Body of pancreas (tissue), 4 donors: Measurements from ENCODE around the gene ZFYVE21. TPM values are rescaled to one million over a fixed set of nuclear protein-coding genes. Genes with fewer than 3 reads are reported as not detected.

ENCODE experiments used
- ATAC-seq: fragments of 150-250 bp; one replicate; pipeline ENCODE4 v1.9.1; 2016
- DNase-seq, 4 donors: peaks; one replicate each; pipeline ENCODE4 v3.0.0-alpha.2; 2019
- H3K27ac ChIP-seq, 4 donors: fragments of 200-600 bp; sonication (generic); 1 replicate in 3 of 4; 2 replicates in 1 of 4; pipeline versions ENCODE4 v1.5.1 to v1.6.1; 2016 to 2019; ENCODE audit warnings: mild to moderate bottlenecking in 1 of 4, mixed read lengths in 1 of 4, moderate library complexity in 1 of 4
- H3K27me3 ChIP-seq, 2 donors: fragments of 200-600 bp; sonication (generic); one replicate each; pipeline ENCODE4 v1.6.0; 2016; ENCODE audit warnings: mild to moderate bottlenecking in 1 of 2
- H3K36me3 ChIP-seq, 2 donors: fragments of 200-600 bp; sonication (generic); replicated peaks in 1 of 2; 2 replicates each; pipeline ENCODE4 v1.5.1; 2016; ENCODE audit warnings: low read depth in 2 of 2; ENCODE audit not compliant: insufficient read depth in 1 of 2
- H3K4me1 ChIP-seq: fragments of 200-600 bp; sonication (generic); one replicate; pipeline ENCODE4 v1.6.0; 2016
- H3K4me3 ChIP-seq, 2 donors: fragments of 200-600 bp; sonication (generic); 1 replicate in 1 of 2; 2 replicates in 1 of 2; pipeline ENCODE4 v1.5.1; 2016 to 2019
- H3K9me3 ChIP-seq, 3 donors: fragments of 200-600 bp; sonication (generic); 1 replicate in 2 of 3; 2 replicates in 1 of 3; pipeline ENCODE4 v1.5.1; 2016
- CTCF ChIP-seq, 7 experiments: fragments of 450-650 bp in 4 of 7; fragments of 200-600 bp in 3 of 7; sonication (generic) in 3 of 7; IDR thresholded peaks; one replicate each; pipeline ENCODE4 v1.5.1; 2016 to 2019; ENCODE audit warnings: antibody characterized with exemption in 7 of 7
- POLR2A ChIP-seq, 3 donors: fragments of 450-650 bp; IDR thresholded peaks; one replicate each; pipeline ENCODE4 v1.6.1; 2016; ENCODE audit warnings: antibody characterized with exemption in 3 of 3, mild to moderate bottlenecking in 2 of 3
- WGBS, 2 donors: methylation state at CpG; one replicate each; pipeline ENCODE4 v1.1.5; 2017; 5-methylcytosine and 5-hydroxymethylcytosine counted together
- intact Hi-C: fragments of 100-400 bp; cut with DNase I; formaldehyde crosslinking; loops from one replicate; pipeline ENCODE4 v1.15.1; 2023
- total RNA-seq, 2 donors: library from RNA; depleted of rRNA; stranded (reverse); fragments of >200 nt; gene quantifications; one replicate each; pipeline ENCODE4 v1.1.0, GENCODE V29; 2016

The ZFYVE21 gene
- total RNA-seq, 2 donors from 2014 or later, result 32.9 to 82.4 TPM

GRCh38 chr14:103731481-103731880 is 15.9 kb downstream of the ZFYVE21 start:
- intact Hi-C loops, result no loop called here

DNA sequence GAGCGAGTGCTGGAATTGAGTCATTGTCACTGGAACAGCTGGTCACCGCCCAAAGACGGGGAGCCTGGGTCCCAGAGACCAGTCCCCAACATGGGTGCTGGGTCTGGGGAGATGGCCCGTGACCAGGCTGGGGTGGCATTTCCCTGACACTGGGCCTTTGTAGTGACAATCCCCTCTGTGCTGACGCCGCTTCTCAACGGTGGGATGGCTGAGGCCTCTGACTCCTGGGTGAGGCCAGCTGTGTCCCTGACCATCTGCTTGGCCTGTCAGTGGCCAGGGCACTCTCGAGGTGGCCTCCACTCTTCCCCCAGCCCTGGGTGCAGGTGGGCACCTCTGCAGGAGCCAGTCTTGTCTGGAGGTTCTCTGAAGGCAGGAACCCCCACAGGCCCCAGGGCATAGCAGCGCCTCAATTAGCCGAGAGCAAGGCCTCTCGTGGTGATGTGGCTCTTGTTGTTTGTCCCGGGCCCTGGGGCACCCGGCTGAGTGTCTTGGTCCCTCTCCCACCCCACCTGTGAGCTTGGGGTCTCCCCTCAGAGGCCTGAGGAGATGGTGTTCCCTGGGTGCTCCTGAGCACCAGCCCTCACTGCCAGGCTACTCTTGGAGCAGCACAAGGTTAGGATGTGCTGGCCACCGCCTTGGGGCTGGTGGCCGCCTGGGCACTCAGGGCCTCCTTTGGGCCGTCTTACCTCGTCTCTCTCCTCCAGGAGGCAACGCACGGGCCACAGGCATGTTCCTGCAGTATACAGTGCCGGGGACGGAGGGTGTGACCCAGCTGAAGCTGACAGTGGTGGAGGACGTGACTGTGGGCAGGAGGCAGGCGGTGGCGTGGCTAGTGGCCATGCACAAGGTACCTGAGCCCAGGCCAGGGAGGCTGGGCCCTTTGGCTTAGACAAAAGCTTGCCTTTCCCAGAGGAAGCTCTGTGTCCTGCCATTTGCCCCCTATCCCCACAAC is 16.6 kb downstream of the ZFYVE21 start:
- ATAC-seq (no peak), DNase-seq (no peak)
- intact Hi-C loops, result no loop called here
- no peak for TF ChIP-seq CTCF (IDR thresholded peaks at IDR 0.05)
- TF ChIP-seq POLR2A (IDR thresholded peaks at IDR 0.05), result no peak
- no peaks in the 10 kb centered on the region for H3K9me3 ChIP-seq
- no peak overlapping the region for H3K27ac ChIP-seq
- 88 to 92% methylated on average over 11 to 24 of the region's 24 CpGs for WGBS, 2 donors
- H3K36me3 ChIP-seq, result peaks cover 0 to 11% of the 10 kb centered on the region in 2 donors
- H3K4me1 ChIP-seq, result peaks cover 37% of the 10 kb centered on the region
- no peak overlapping the region for H3K4me3 ChIP-seq
- H3K27me3 ChIP-seq, result no peaks in the 10 kb centered on the region

More at GRCh38 chr14:103731481-103731880, 15.9 kb downstream of the ZFYVE21 start:
- no peak for TF ChIP-seq POLR2A (IDR thresholded peaks at IDR 0.05)
- TF ChIP-seq CTCF (IDR thresholded peaks at IDR 0.05), result no peak
- Histone ChIP-seq H3K4me1 (peaks cover 40% of the 10 kb centered on the region), H3K27me3 (no peaks in the 10 kb centered on the region), H3K36me3 (peaks cover 0 to 11% of the 10 kb centered on the region in 2 donors), H3K4me3 (no peak overlapping the region), H3K9me3 (no peaks in the 10 kb centered on the region), H3K27ac (no peak overlapping the region)
- no peak for ATAC-seq
- 92 to 93% methylated on average over 15 of the region's 15 CpGs for WGBS, 2 donors
- DNase-seq, result no peak

GRCh38 chr14:103732868-103733620 is 17.4 kb downstream of the ZFYVE21 start:
- Histone ChIP-seq H3K27ac (no peak overlapping the region), H3K36me3 (peaks cover 0 to 16% of the 10 kb centered on the region in 2 donors), H3K4me1 (peaks cover 31% of the 10 kb centered on the region)

DNA sequence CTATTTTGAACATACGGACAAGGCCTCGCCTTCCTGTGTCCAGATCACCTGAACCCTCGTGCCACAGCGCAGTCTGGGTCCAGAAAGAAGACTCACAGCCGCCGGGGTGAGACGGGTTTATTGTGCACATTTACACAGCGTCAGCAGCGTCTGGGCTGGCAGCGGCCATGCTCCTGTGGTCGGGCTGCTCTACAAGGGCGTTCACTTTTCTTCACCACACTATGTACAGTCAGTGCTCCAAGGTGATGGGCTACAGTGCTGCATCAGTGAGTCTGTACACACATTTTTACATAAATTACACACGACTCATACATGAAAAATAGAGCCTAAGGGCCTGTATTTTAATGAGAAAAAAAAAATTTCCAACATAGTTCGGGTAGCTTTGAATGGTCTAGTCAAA is 18.0 kb downstream of the ZFYVE21 start:
- Histone ChIP-seq H3K27ac (no peak overlapping the region), H3K9me3 (no peaks in the 10 kb centered on the region), H3K4me3 (no peak overlapping the region), H3K4me1 (peaks cover 27% of the 10 kb centered on the region), H3K36me3 (peaks cover 0 to 22% of the 10 kb centered on the region in 2 donors), H3K27me3 (no peaks in the 10 kb centered on the region)
- ATAC-seq, result no peak
- WGBS, 2 donors, result 87 to 89% methylated on average over 14 of the region's 14 CpGs
- DNase-seq, result no peak
- TF ChIP-seq CTCF (IDR thresholded peaks at IDR 0.05) (no peak), POLR2A (IDR thresholded peaks at IDR 0.05) (no peak)
- intact Hi-C loops, result no loop called here

More at GRCh38 chr14:103732868-103733620, 17.4 kb downstream of the ZFYVE21 start:
- Histone ChIP-seq H3K27me3 (no peaks in the 10 kb centered on the region), H3K9me3 (no peaks in the 10 kb centered on the region), H3K4me3 (no peak overlapping the region)
- 83 to 91% methylated on average over 6 to 9 of the region's 9 CpGs for WGBS, 2 donors
- intact Hi-C loops, result no loop called here
- no peak for TF ChIP-seq POLR2A (IDR thresholded peaks at IDR 0.05)
- no peak for TF ChIP-seq CTCF (IDR thresholded peaks at IDR 0.05)
- ATAC-seq (no peak), DNase-seq (no peak)
